ENCODE results near the gene NPIPA7. TPM values are rescaled to one million over a fixed set of nuclear protein-coding genes. Genes with fewer than 3 reads are reported as not detected.
"Not testable (repeated sequence)": the region's sequence is repeated elsewhere in the genome, so short reads cannot be mapped to it uniquely, and the experiment has no call there.

Gene NPIPA7
- total RNA-seq = not detected

- DNase-seq = not testable (repeated sequence)
These were observed at the start of gene NPIPA7 for GRCh38 chr16:16378840-16379239. NPIPA7 (plus strand) TSS chr16:16379140; CDS start chr16:16379245, 105 bp downstream.

- DNase-seq = not testable (repeated sequence)
These were observed 47.5 kb upstream of the NPIPA7 start for GRCh38 chr16:16331466-16331865.

- DNase-seq = not testable (repeated sequence)
These were observed 21.4 kb upstream of the NPIPA7 start for GRCh38 chr16:16357556-16357955.

GRCh38 chr16:16358539-16359240 lies 20.2 kb upstream of the NPIPA7 start:
- DNase-seq = not testable (repeated sequence)

GRCh38 chr16:16363595-16363994 lies 15.3 kb upstream of the NPIPA7 start:
- not testable (repeated sequence) for DNase-seq

- DNase-seq = not testable (repeated sequence)
These were observed 14.8 kb upstream of the NPIPA7 start for GRCh38 chr16:16364100-16364499.

GRCh38 chr16:16364701-16365100 lies 14.2 kb upstream of the NPIPA7 start:
- DNase-seq = not testable (repeated sequence)

GRCh38 chr16:16365319-16365718 lies 13.6 kb upstream of the NPIPA7 start:
- not testable (repeated sequence) for DNase-seq

- DNase-seq = not testable (repeated sequence)
These were observed 13.1 kb upstream of the NPIPA7 start for GRCh38 chr16:16365851-16366250.

GRCh38 chr16:16366552-16367284 lies 12.2 kb upstream of the NPIPA7 start:
- DNase-seq = peak; percentile 1

- not testable (repeated sequence) for DNase-seq
These were observed 11.7 kb upstream of the NPIPA7 start for GRCh38 chr16:16367285-16367628.

- not testable (repeated sequence) for DNase-seq
These were observed 9.7 kb upstream of the NPIPA7 start for GRCh38 chr16:16369081-16369856.

GRCh38 chr16:16371136-16371735 lies 7.7 kb upstream of the NPIPA7 start:
- not testable (repeated sequence) for DNase-seq

GRCh38 chr16:16374192-16374591 lies 4.7 kb upstream of the NPIPA7 start:
- DNase-seq = not testable (repeated sequence)

GRCh38 chr16:16399685-16400084 lies 20.7 kb downstream of the NPIPA7 start:
- not testable (repeated sequence) for DNase-seq

- not testable (repeated sequence) for DNase-seq
These were observed 23.4 kb downstream of the NPIPA7 start for GRCh38 chr16:16402333-16402732.

- DNase-seq = not testable (repeated sequence)
These were observed 25.3 kb downstream of the NPIPA7 start for GRCh38 chr16:16404283-16404682.

GRCh38 chr16:16405421-16405820 lies 26.5 kb downstream of the NPIPA7 start:
- not testable (repeated sequence) for DNase-seq

GRCh38 chr16:16408430-16408829 lies 29.5 kb downstream of the NPIPA7 start:
- DNase-seq = not testable (repeated sequence)

GRCh38 chr16:16413773-16414172 lies 34.8 kb downstream of the NPIPA7 start:
- not testable (repeated sequence) for DNase-seq

- not testable (repeated sequence) for DNase-seq
These were observed 38.1 kb downstream of the NPIPA7 start for GRCh38 chr16:16417071-16417470.

GRCh38 chr16:16417914-16418544 lies 39.1 kb downstream of the NPIPA7 start:
- DNase-seq = not testable (repeated sequence)

All from effector CD4-positive, alpha-beta T cell (primary cell).